DND-41 (cell line): ENCODE measurements around the gene HCRTR1.

ENCODE experiments used
- CTCF ChIP-seq: IDR thresholded peaks from 2 replicates; pipeline ENCODE4 v1.5.1; 2012; ENCODE audit warnings: borderline replicate concordance, low read length, moderate library complexity, mild to moderate bottlenecking; ENCODE audit not compliant: poor library complexity, severe bottlenecking; ENCODE audit errors: extremely low read depth
- EZH2 ChIP-seq: IDR thresholded peaks from 3 replicates; pipeline ENCODE4 v1.6.1; 2012; ENCODE audit warnings: borderline replicate concordance, low read depth, mild to moderate bottlenecking, moderate library complexity, low read length, inconsistent platforms; ENCODE audit not compliant: severe bottlenecking

GRCh38 chr1:31671561-31672201 is 54.2 kb downstream of the HCRTR1 start:
- TF ChIP-seq CTCF (no peak), EZH2 (no peak)
